Measurements from ENCODE around the gene PRSS16. TPM values are rescaled to one million over a fixed set of nuclear protein-coding genes. Genes with fewer than 3 reads are reported as not detected.

The PRSS16 gene
- total and polyA plus RNA-seq, 2 donors (not counting 3 experiments of a cell fraction or from before 2014, with no cell fraction given) = not detected

GRCh38 chr6:27295301-27296079, 48.0 kb downstream of the PRSS16 start:
- FAIRE-seq = peak; percentile 21
- Histone ChIP-seq H3K27ac (ENCODE audit: insufficient read depth, low read depth, low read length) (no peak overlapping the region), H3K9ac (replicated peaks; ENCODE audit: extremely low read depth, insufficient read depth, low read length) (peak overlapping the region; percentile 13), H3K4me1 (ENCODE audit: control insufficient read depth, extremely low read depth, insufficient read depth, low read length) (peaks cover 17% of the 10 kb centered on the region), H3K27me3 (ENCODE audit: control insufficient read depth in 2 of 2, insufficient read depth in 2 of 2, low read length in 2 of 2) (peaks cover 16 to 20% of the 10 kb centered on the region in 2 experiments), H3K4me3 (replicated peaks in 1 of 3; ENCODE audit: insufficient read depth in 1 of 3, low read depth in 1 of 3, low read length in 3 of 3) (peak overlapping the region; percentile 18 to 80 (median 72)), H3K79me2 (ENCODE audit: control insufficient read depth, insufficient read depth, low read length) (no peaks in the 10 kb centered on the region), H3K36me3 (ENCODE audit: control insufficient read depth in 2 of 2, extremely low read depth in 1 of 2, insufficient read depth in 2 of 2, low read length in 2 of 2) (no peaks in the 10 kb centered on the region), H4K20me1 (replicated peaks; ENCODE audit: control insufficient read depth, extremely low read depth, insufficient read depth, low read length) (no peaks in the 10 kb centered on the region), H3K9me3 (replicated peaks; ENCODE audit: control insufficient read depth, insufficient read depth, low read length) (no peaks in the 10 kb centered on the region), H3K4me2 (ENCODE audit: insufficient read depth, low read length) (peak overlapping the region; percentile 98), H2AFZ (ENCODE audit: low read depth, low read length) (peak overlapping the region; percentile 76), H3K9me1 (replicated peaks; ENCODE audit: control insufficient read depth, extremely low read depth, insufficient read depth, low read length) (no peaks in the 10 kb centered on the region)
- TF ChIP-seq FOS (IDR thresholded peaks at IDR 0.05; ENCODE audit: borderline replicate concordance, insufficient read depth, low read length) (no peak), MYC (IDR thresholded peaks at IDR 0.05; ENCODE audit: low read depth, low read length) (no peak), JUN (IDR thresholded peaks at IDR 0.05; ENCODE audit: borderline replicate concordance, insufficient read depth, insufficient read length, low read depth) (no peak)
- POLR2A ChIA-PET = interaction anchor here (0.6 kb wide), 1 partner anchor 60 kb away, joined by 3 read pairs; no protein-coding TSS in a partner anchor
- dilution Hi-C loops (cut with MboI; ENCODE audit: extremely low pct_ligation_motif_present, low sequenced_read_pairs) = no loop called here
- BruUV-seq (replicated peaks) = no TSS peak
- peak; percentile 37 for DNase-seq (ENCODE audit: low read depth, low spot score)
- CTCF ChIA-PET = interaction anchor here (0.7 to 2.0 kb wide), 11 partner anchors 9 to 477 kb away, joined by 3 to 19 read pairs (median 4); partner anchors contain the start of gene POM121L2
- intact Hi-C loops (cut with micrococcal nuclease) = loop anchor here (1.0 to 10.0 kb wide), 6 partner anchors 15 to 459 kb away; no protein-coding TSS in a partner anchor

GRCh38 chr6:27296106-27296783, 48.7 kb downstream of the PRSS16 start:
- Histone ChIP-seq H3K9ac (replicated peaks; ENCODE audit: extremely low read depth, insufficient read depth, low read length) (peak overlapping the region; percentile 13), H4K20me1 (replicated peaks; ENCODE audit: control insufficient read depth, extremely low read depth, insufficient read depth, low read length) (no peaks in the 10 kb centered on the region), H3K4me3 (replicated peaks in 1 of 3; ENCODE audit: insufficient read depth in 1 of 3, low read depth in 1 of 3, low read length in 3 of 3) (peak overlapping the region; percentile 18 to 80 (median 72)), H3K27me3 (ENCODE audit: control insufficient read depth in 2 of 2, insufficient read depth in 2 of 2, low read length in 2 of 2) (peaks cover 9 to 13% of the 10 kb centered on the region in 2 experiments), H3K27ac (ENCODE audit: insufficient read depth, low read depth, low read length) (no peak overlapping the region), H3K4me1 (ENCODE audit: control insufficient read depth, extremely low read depth, insufficient read depth, low read length) (peaks cover 17% of the 10 kb centered on the region), H3K36me3 (ENCODE audit: control insufficient read depth in 2 of 2, extremely low read depth in 1 of 2, insufficient read depth in 2 of 2, low read length in 2 of 2) (no peaks in the 10 kb centered on the region), H2AFZ (ENCODE audit: low read depth, low read length) (peak overlapping the region; percentile 76), H3K4me2 (ENCODE audit: insufficient read depth, low read length) (peak overlapping the region; percentile 98), H3K9me1 (replicated peaks; ENCODE audit: control insufficient read depth, extremely low read depth, insufficient read depth, low read length) (no peaks in the 10 kb centered on the region), H3K9me3 (replicated peaks; ENCODE audit: control insufficient read depth, insufficient read depth, low read length) (no peaks in the 10 kb centered on the region), H3K79me2 (ENCODE audit: control insufficient read depth, insufficient read depth, low read length) (no peaks in the 10 kb centered on the region)
- FAIRE-seq = peak; percentile 60
- ChIA-PET CTCF (interaction anchor here (0.7 to 2.0 kb wide), 11 partner anchors 9 to 476 kb away, joined by 3 to 19 read pairs (median 4); partner anchors contain the start of gene POM121L2), POLR2A (interaction anchor here (0.6 kb wide), 1 partner anchor 61 kb away, joined by 3 read pairs; no protein-coding TSS in a partner anchor)
- TF ChIP-seq CTCF (IDR thresholded peaks at IDR 0.05; ENCODE audit: extremely low read depth in 1 of 2, insufficient read depth in 1 of 2, low read depth in 1 of 2, low read length in 2 of 2) = no peak
- no peak for TF ChIP-seq EZH2 (IDR thresholded peaks at IDR 0.05; ENCODE audit: borderline replicate concordance, low read depth, low read length, severe bottlenecking)
- TF ChIP-seq MAX (IDR thresholded peaks at IDR 0.05; ENCODE audit: insufficient read depth, insufficient read length) = no peak
- TF ChIP-seq POLR2A (IDR thresholded peaks at IDR 0.05; ENCODE audit: low read depth, low read length) = no peak
- no peak for TF ChIP-seq MYC (IDR thresholded peaks at IDR 0.05; ENCODE audit: low read depth, low read length)
- no peak for TF ChIP-seq GATA2 (IDR thresholded peaks at IDR 0.05; ENCODE audit: insufficient read depth, insufficient read length, low read depth, low read length)
- no peak for TF ChIP-seq POLR2AphosphoS5 (IDR thresholded peaks at IDR 0.05; ENCODE audit: insufficient read depth, low read depth, low read length)
- no peak for TF ChIP-seq JUN (IDR thresholded peaks at IDR 0.05; ENCODE audit: borderline replicate concordance, insufficient read depth, insufficient read length, low read depth)
- no peak for TF ChIP-seq FOS (IDR thresholded peaks at IDR 0.05; ENCODE audit: borderline replicate concordance, insufficient read depth, low read length)
- DNase-seq (ENCODE audit: low read depth, low spot score) = peak; percentile 39
- intact Hi-C loops (cut with micrococcal nuclease) (loop anchor here (1.0 to 10.0 kb wide), 6 partner anchors 16 to 459 kb away; no protein-coding TSS in a partner anchor), dilution Hi-C loops (cut with MboI; ENCODE audit: extremely low pct_ligation_motif_present, low sequenced_read_pairs) (no loop called here)
- no TSS peak for BruUV-seq (replicated peaks)

All from endothelial cell of umbilical vein (primary cell).